ENCODE results near the gene BSPRY. TPM values are rescaled to one million over a fixed set of nuclear protein-coding genes. Genes with fewer than 3 reads are reported as not detected.
A peak's percentile ranks its signal among the peaks of the same experiment; 100 is the strongest.

Gene BSPRY
- total RNA-seq (under 1 TPM; 0.15 to 0.85 (median 0.26) TPM), total RNA-seq (0.07 to 4.9 (median 0.44) reads per million in 29 experiments)
- total RNA-seq (2013): 0.48 TPM

- Histone ChIP-seq H3K4me1 (ENCODE audit: control insufficient read depth in 1 of 2, extremely low read depth in 1 of 2, insufficient read depth in 2 of 2, low read length in 2 of 2) (peaks cover 0 to 21% of the 10 kb centered on the region in 2 experiments), H3K27me3 (replicated peaks in 1 of 2; ENCODE audit: control insufficient read depth in 2 of 2, extremely low read depth in 1 of 2, insufficient read depth in 2 of 2, low read length in 1 of 2) (peaks cover 2 to 24% of the 10 kb centered on the region in 2 experiments), H3K36me3 (ENCODE audit: control insufficient read depth in 2 of 2, extremely low read depth in 1 of 2, insufficient read depth in 1 of 2, low read length in 1 of 2) (no peaks in the 10 kb centered on the region), H3K27ac (ENCODE audit: low read length) (no peak within 1 kb of the TSS), H3K9me3 (no peaks in the 10 kb centered on the region), H3K4me3 (ENCODE audit: control insufficient read depth in 1 of 2, extremely low read depth in 1 of 2, low read length in 1 of 2) (peak within 1 kb of the TSS; percentile 34 to 79)
- peaks cover 25 to 34% of the 10 kb centered on the region in 2 donors for H3K27me3 Mint-ChIP-seq
- POLR2A ChIA-PET: interaction anchor here in 1 of 2 donors (0.6 to 0.9 kb wide), 5 partner anchors 9 to 73 kb away, joined by 3 to 7 read pairs (median 3); partner anchors contain the start of gene WDR31
- peak; percentile 74 to 88 (median 82) for ATAC-seq (replicated peaks in 1 of 4)
- H3K4me1 Mint-ChIP-seq: peaks cover 15 to 22% (median 18%) of the 10 kb centered on the region in 3 donors
- no peak within 1 kb of the TSS for H3K27ac Mint-ChIP-seq
- WGBS (ENCODE audit: insufficient coverage): under 1% methylated on average over 69 of the region's 71 CpGs
- H3K9me3 Mint-ChIP-seq: no peaks in the 10 kb centered on the region
- no peaks in the 10 kb centered on the region for H3K36me3 Mint-ChIP-seq
- DNase-seq: peak in 26 of 35 experiments; percentile 7 to 50 (median 26)
- H3K4me3 Mint-ChIP-seq: peak within 1 kb of the TSS; percentile 67 to 79 (median 76)
- CTCF ChIA-PET: no interaction called here
Measured at GRCh38 chr9:113349445-113350094, at the start of gene BSPRY. TSS of gene BSPRY (plus strand) at chr9:113349541. CDS start at chr9:113349580, 39 bp downstream.

DNA sequence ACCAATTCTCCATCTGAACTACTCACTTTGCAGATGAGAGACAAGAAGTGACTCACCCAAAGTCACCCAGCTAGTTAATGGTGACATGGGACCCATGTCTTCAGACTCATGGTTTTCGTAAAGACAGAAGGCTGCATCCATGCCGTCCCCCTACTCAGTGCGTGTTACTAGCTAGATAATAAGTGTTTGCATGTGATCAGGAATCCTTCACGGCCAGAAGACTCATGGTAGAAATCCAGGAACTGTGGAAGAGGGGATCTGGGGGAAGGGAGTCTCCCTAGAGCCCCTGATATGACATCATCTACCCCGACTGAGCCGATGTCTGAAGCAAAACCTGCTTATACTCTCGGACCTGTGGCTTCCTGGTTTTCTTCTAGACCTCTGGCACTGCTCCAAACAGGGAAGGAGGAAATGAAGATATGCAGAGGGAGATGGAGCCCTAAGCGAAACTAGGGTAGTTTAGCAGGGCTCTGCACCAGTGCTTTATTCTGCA, 49.5 kb upstream of the BSPRY start:
- H3K4me3 ChIP-seq (ENCODE audit: control insufficient read depth in 1 of 2, extremely low read depth in 1 of 2, low read length in 1 of 2): no peak overlapping the region
- Mint-ChIP-seq H3K9me3 (no peaks in the 10 kb centered on the region), H3K27ac (no peak overlapping the region), H3K36me3 (no peaks in the 10 kb centered on the region), H3K27me3 (peaks cover 0 to 7% of the 10 kb centered on the region in 2 donors), H3K4me3 (no peak overlapping the region), H3K4me1 (no peaks in the 10 kb centered on the region)
- H3K9me3 ChIP-seq: no peaks in the 10 kb centered on the region
- no peak for DNase-seq
- peaks cover 0 to 13% of the 10 kb centered on the region in 2 experiments for H3K27me3 ChIP-seq (replicated peaks in 1 of 2; ENCODE audit: control insufficient read depth in 2 of 2, extremely low read depth in 1 of 2, insufficient read depth in 2 of 2, low read length in 1 of 2)
- ATAC-seq (replicated peaks in 1 of 4): no peak
- POLR2A ChIA-PET: no interaction called here
- H3K4me1 ChIP-seq (ENCODE audit: control insufficient read depth in 1 of 2, extremely low read depth in 1 of 2, insufficient read depth in 2 of 2, low read length in 2 of 2): no peaks in the 10 kb centered on the region
- WGBS (ENCODE audit: insufficient coverage): 84% methylated on average over 4 of the region's 8 CpGs
- no peak overlapping the region for H3K27ac ChIP-seq (ENCODE audit: low read length)
- no peaks in the 10 kb centered on the region for H3K36me3 ChIP-seq (ENCODE audit: control insufficient read depth in 2 of 2, extremely low read depth in 1 of 2, insufficient read depth in 1 of 2, low read length in 1 of 2)
- CTCF ChIA-PET: interaction anchor here in 1 of 2 donors (0.5 kb wide), 1 partner anchor 1382 kb away, joined by 3 read pairs; no protein-coding TSS in a partner anchor

GRCh38 chr9:113301548-113301947, 47.8 kb upstream of the BSPRY start:
- H3K27ac Mint-ChIP-seq: no peak overlapping the region
- Histone ChIP-seq H3K36me3 (ENCODE audit: control insufficient read depth in 2 of 2, extremely low read depth in 1 of 2, insufficient read depth in 1 of 2, low read length in 1 of 2) (no peaks in the 10 kb centered on the region), H3K4me3 (ENCODE audit: control insufficient read depth in 1 of 2, extremely low read depth in 1 of 2, low read length in 1 of 2) (no peak overlapping the region), H3K9me3 (no peaks in the 10 kb centered on the region), H3K27ac (ENCODE audit: low read length) (no peak overlapping the region), H3K27me3 (replicated peaks in 1 of 2; ENCODE audit: control insufficient read depth in 2 of 2, extremely low read depth in 1 of 2, insufficient read depth in 2 of 2, low read length in 1 of 2) (peaks cover 0 to 15% of the 10 kb centered on the region in 2 experiments), H3K4me1 (ENCODE audit: control insufficient read depth in 1 of 2, extremely low read depth in 1 of 2, insufficient read depth in 2 of 2, low read length in 2 of 2) (no peaks in the 10 kb centered on the region)
- DNase-seq (no peak), ATAC-seq (replicated peaks in 1 of 4) (no peak)
- CTCF ChIA-PET: no interaction called here
- H3K4me3 Mint-ChIP-seq: no peak overlapping the region
- POLR2A ChIA-PET: no interaction called here
- no peaks in the 10 kb centered on the region for H3K9me3 Mint-ChIP-seq
- H3K36me3 Mint-ChIP-seq: no peaks in the 10 kb centered on the region
- 90% methylated on average over 5 of the region's 8 CpGs for WGBS (ENCODE audit: insufficient coverage)
- H3K27me3 Mint-ChIP-seq: peaks cover 0 to 10% of the 10 kb centered on the region in 2 donors
- H3K4me1 Mint-ChIP-seq: no peaks in the 10 kb centered on the region

- H3K27me3 Mint-ChIP-seq: peaks cover 0 to 13% of the 10 kb centered on the region in 2 donors
- Histone ChIP-seq H3K9me3 (no peaks in the 10 kb centered on the region), H3K27ac (ENCODE audit: low read length) (no peak within 1 kb of the TSS), H3K36me3 (ENCODE audit: control insufficient read depth in 2 of 2, extremely low read depth in 1 of 2, insufficient read depth in 1 of 2, low read length in 1 of 2) (no peaks in the 10 kb centered on the region), H3K27me3 (replicated peaks in 1 of 2; ENCODE audit: control insufficient read depth in 2 of 2, extremely low read depth in 1 of 2, insufficient read depth in 2 of 2, low read length in 1 of 2) (peaks cover 0 to 20% of the 10 kb centered on the region in 2 experiments), H3K4me3 (ENCODE audit: control insufficient read depth in 1 of 2, extremely low read depth in 1 of 2, low read length in 1 of 2) (no peak within 1 kb of the TSS), H3K4me1 (ENCODE audit: control insufficient read depth in 1 of 2, extremely low read depth in 1 of 2, insufficient read depth in 2 of 2, low read length in 2 of 2) (no peaks in the 10 kb centered on the region)
- ChIA-PET POLR2A (no interaction called here), CTCF (no interaction called here)
- no peak within 1 kb of the TSS for H3K27ac Mint-ChIP-seq
- DNase-seq: no peak
- no peaks in the 10 kb centered on the region for H3K4me1 Mint-ChIP-seq
- ATAC-seq (replicated peaks in 1 of 4): no peak
- no peaks in the 10 kb centered on the region for H3K9me3 Mint-ChIP-seq
- no peak within 1 kb of the TSS for H3K4me3 Mint-ChIP-seq
- no peaks in the 10 kb centered on the region for H3K36me3 Mint-ChIP-seq
- WGBS (ENCODE audit: insufficient coverage): 89% methylated on average over 23 of the region's 25 CpGs
Measured at GRCh38 chr9:113302792-113303418, 46.4 kb upstream of the BSPRY start, which contains the start of gene RNF183. TSS of gene RNF183 (minus strand) at chr9:113303376. CDS start at chr9:113298184, 5,192 bp downstream.

- no peaks in the 10 kb centered on the region for H3K9me3 Mint-ChIP-seq
- no peaks in the 10 kb centered on the region for H3K9me3 ChIP-seq
- CTCF ChIA-PET: no interaction called here
- no peaks in the 10 kb centered on the region for H3K36me3 ChIP-seq (ENCODE audit: control insufficient read depth in 2 of 2, extremely low read depth in 1 of 2, insufficient read depth in 1 of 2, low read length in 1 of 2)
- H3K4me3 ChIP-seq (ENCODE audit: control insufficient read depth in 1 of 2, extremely low read depth in 1 of 2, low read length in 1 of 2): no peak overlapping the region
- no peaks in the 10 kb centered on the region for H3K4me1 ChIP-seq (ENCODE audit: control insufficient read depth in 1 of 2, extremely low read depth in 1 of 2, insufficient read depth in 2 of 2, low read length in 2 of 2)
- POLR2A ChIA-PET: no interaction called here
- no peak for ATAC-seq (replicated peaks in 1 of 4)
- no peaks in the 10 kb centered on the region for H3K4me1 Mint-ChIP-seq
- no CpG with 5 or more reads among the region's 1 CpG for WGBS (ENCODE audit: insufficient coverage)
- peaks cover 0 to 13% of the 10 kb centered on the region in 2 donors for H3K27me3 Mint-ChIP-seq
- H3K36me3 Mint-ChIP-seq: no peaks in the 10 kb centered on the region
- no peak overlapping the region for H3K27ac ChIP-seq (ENCODE audit: low read length)
- no peak for DNase-seq
- peaks cover 0 to 9% of the 10 kb centered on the region in 2 experiments for H3K27me3 ChIP-seq (replicated peaks in 1 of 2; ENCODE audit: control insufficient read depth in 2 of 2, extremely low read depth in 1 of 2, insufficient read depth in 2 of 2, low read length in 1 of 2)
- no peak overlapping the region for H3K27ac Mint-ChIP-seq
- no peak overlapping the region for H3K4me3 Mint-ChIP-seq
Measured at GRCh38 chr9:113306566-113306965, 42.8 kb upstream of the BSPRY start.

DNA sequence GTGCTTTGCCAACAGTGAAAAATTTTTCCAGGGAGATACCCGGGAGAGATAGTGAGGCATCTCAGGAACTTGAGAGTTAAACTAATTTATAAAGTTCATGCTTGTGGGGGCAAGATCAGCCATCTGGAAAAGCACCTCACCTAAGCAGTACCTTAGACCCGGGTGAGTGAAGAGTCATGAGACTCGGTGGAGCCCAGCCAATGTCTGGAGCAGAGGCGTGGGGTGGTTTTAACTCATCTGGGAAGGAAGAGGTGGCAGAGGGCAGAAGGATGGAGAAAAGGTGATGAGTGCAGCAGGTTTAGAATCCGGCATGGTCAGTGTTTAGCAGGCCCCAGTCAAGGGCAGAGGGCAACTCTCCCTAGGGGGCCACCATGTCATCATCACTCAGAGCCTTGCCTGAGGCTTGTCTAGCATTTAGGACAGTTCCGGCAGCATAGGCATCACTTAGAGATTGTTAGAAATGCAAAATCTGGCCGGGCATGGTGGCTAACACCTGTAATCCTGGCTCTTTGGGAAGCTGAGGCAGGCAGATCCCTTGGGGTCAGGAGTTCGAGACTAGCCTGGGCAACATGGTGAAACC, 41.9 kb upstream of the BSPRY start:
- H3K4me1 ChIP-seq (ENCODE audit: control insufficient read depth in 1 of 2, extremely low read depth in 1 of 2, insufficient read depth in 2 of 2, low read length in 2 of 2): no peaks in the 10 kb centered on the region
- CTCF ChIA-PET: interaction anchor here in 1 of 2 donors (0.7 kb wide), 1 partner anchor 272 kb away, joined by 7 read pairs; no protein-coding TSS in a partner anchor
- POLR2A ChIA-PET: no interaction called here
- H3K36me3 Mint-ChIP-seq: no peaks in the 10 kb centered on the region
- H3K4me3 ChIP-seq (ENCODE audit: control insufficient read depth in 1 of 2, extremely low read depth in 1 of 2, low read length in 1 of 2): no peak overlapping the region
- no peaks in the 10 kb centered on the region for H3K9me3 ChIP-seq
- no peaks in the 10 kb centered on the region for H3K36me3 ChIP-seq (ENCODE audit: control insufficient read depth in 2 of 2, extremely low read depth in 1 of 2, insufficient read depth in 1 of 2, low read length in 1 of 2)
- no peak overlapping the region for H3K4me3 Mint-ChIP-seq
- peaks cover 0 to 13% of the 10 kb centered on the region in 2 donors for H3K27me3 Mint-ChIP-seq
- H3K4me1 Mint-ChIP-seq: no peaks in the 10 kb centered on the region
- no peak for DNase-seq
- H3K27ac Mint-ChIP-seq: no peak overlapping the region
- H3K27ac ChIP-seq (ENCODE audit: low read length): no peak overlapping the region
- peaks cover 0 to 9% of the 10 kb centered on the region in 2 experiments for H3K27me3 ChIP-seq (replicated peaks in 1 of 2; ENCODE audit: control insufficient read depth in 2 of 2, extremely low read depth in 1 of 2, insufficient read depth in 2 of 2, low read length in 1 of 2)
- H3K9me3 Mint-ChIP-seq: no peaks in the 10 kb centered on the region
- no peak for ATAC-seq (replicated peaks in 1 of 4)
- no CpG with 5 or more reads among the region's 8 CpGs for WGBS (ENCODE audit: insufficient coverage)

All from T-cell (primary cell).